Renal cortex interstitium (tissue), 11 donors: ENCODE results near the gene MCRIP1. TPM values are rescaled to one million over a fixed set of nuclear protein-coding genes. Genes with fewer than 3 reads are reported as not detected.

Experiments used
- DNase-seq, 11 donors: peaks; one replicate each; pipeline ENCODE4 v3.0.0-alpha.2; 2013; ENCODE audit warnings: low read depth in 9 of 11, low spot score in 4 of 11; ENCODE audit errors: extremely low read depth in 1 of 11
- polyA plus RNA-seq, 3 donors: library from polyadenylated mRNA; unstranded; fragments of 120-200 nt; gene quantifications; one replicate each; pipeline ENCODE4 v1.2.1, GENCODE V29; 2013; ENCODE audit not compliant: insufficient read length in 3 of 3

MCRIP1 gene
- polyA plus RNA-seq, 3 donors, result 61.8 to 109 (median 107) TPM

- DNase-seq, result no peak
Measured at GRCh38 chr17:81813371-81813684, 19.8 kb downstream of the MCRIP1 start.

DNA sequence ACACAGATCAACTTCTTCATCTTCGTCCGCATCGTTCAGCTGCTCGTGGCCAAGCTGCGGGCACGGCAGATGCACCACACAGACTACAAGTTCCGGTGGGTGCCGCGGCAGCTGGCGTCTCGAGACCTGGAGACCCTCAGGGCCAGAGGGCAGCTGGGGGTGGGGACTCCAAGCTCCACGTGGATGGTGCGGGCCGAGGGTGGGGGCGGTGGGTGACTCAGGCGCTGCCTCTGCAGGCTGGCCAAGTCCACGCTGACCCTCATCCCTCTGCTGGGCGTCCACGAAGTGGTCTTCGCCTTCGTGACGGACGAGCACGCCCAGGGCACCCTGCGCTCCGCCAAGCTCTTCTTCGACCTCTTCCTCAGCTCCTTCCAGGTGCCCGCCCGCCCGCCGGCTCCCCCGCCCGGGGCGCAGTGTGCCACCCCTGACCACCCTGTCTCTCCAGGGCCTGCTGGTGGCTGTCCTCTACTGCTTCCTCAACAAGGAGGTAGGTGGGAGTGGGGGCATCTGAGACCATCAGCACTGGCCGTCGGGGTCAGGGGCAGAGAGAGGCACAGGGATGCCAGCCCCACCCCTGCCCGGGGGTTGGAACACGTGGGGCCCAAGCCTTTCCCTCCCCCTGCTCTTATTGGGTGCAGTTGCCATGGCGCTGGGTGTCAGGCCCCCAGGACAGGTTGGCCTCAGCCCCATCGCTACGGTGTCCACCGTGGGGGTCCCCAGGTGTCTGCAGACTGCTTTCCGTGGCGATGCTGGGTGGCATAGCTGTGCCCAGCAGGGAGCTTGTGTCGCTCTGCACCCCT, 20.3 kb downstream of the MCRIP1 start:
- DNase-seq, result no peak

DNA sequence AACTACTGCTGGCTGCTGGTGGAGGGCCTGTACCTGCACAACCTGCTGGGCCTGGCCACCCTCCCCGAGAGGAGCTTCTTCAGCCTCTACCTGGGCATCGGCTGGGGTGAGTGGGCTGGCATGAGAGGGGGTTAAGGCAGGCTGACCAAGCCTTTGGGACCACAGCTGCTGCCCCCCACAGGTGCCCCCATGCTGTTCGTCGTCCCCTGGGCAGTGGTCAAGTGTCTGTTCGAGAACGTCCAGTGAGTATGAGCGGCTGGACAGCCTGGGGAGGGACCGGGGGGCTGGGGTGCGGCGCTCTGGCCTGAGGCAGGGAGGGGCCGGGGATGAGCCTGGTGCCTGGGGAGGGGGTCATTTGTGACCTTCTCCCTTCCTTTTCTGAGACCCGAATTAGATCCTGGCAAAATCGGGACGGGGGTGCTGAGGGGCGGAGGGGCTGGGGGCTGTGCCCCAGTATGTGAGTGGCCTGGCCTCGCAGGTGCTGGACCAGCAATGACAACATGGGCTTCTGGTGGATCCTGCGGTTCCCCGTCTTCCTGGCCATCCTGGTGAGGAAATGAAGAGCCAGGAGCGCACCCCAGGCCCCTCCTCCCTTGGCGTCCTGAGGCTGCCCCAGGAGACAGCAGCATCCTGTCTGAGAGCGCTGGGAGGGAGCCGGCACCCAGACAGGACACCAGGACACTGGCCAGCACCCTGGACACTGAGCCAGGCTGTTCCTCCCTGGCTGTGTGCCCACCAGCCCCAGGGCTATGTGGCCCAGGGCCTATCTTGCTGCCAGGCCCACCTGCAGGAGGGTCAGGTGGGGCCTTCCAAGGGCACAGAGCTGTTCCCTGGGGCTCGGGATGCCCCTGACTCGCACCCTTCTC, 21.2 kb downstream of the MCRIP1 start:
- DNase-seq, result no peak

GRCh38 chr17:81810892-81811704, 22.0 kb downstream of the MCRIP1 start:
- DNase-seq, result no peak

GRCh38 chr17:81810476-81810875, 22.6 kb downstream of the MCRIP1 start:
- no peak for DNase-seq

- no peak for DNase-seq
Measured at GRCh38 chr17:81809556-81809998, 23.5 kb downstream of the MCRIP1 start.

GRCh38 chr17:81808778-81809555, 24.1 kb downstream of the MCRIP1 start:
- DNase-seq, result no peak

DNA sequence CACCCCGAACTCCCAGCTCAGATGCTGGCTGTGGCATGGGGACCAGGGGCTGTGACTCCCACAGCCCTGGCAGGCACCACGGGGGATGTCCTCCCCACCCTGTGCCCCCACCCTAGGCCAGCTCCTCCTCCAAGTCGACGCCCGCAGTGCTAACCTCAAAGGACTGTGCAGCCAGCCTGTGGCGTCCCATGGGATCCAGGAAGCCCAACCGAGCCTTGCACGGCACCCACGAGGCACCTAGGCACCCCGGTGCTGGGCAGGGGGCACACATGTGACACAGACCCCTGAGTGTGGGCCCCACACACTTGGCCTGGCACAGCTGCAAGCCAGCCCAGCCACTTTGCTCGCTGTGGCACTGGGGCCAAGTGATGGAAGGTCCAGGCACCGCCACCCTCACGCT, 25.3 kb downstream of the MCRIP1 start:
- no peak for DNase-seq

GRCh38 chr17:81807210-81807719, 25.8 kb downstream of the MCRIP1 start:
- DNase-seq, result no peak

GRCh38 chr17:81806461-81807209, 26.5 kb downstream of the MCRIP1 start:
- no peak for DNase-seq

DNA sequence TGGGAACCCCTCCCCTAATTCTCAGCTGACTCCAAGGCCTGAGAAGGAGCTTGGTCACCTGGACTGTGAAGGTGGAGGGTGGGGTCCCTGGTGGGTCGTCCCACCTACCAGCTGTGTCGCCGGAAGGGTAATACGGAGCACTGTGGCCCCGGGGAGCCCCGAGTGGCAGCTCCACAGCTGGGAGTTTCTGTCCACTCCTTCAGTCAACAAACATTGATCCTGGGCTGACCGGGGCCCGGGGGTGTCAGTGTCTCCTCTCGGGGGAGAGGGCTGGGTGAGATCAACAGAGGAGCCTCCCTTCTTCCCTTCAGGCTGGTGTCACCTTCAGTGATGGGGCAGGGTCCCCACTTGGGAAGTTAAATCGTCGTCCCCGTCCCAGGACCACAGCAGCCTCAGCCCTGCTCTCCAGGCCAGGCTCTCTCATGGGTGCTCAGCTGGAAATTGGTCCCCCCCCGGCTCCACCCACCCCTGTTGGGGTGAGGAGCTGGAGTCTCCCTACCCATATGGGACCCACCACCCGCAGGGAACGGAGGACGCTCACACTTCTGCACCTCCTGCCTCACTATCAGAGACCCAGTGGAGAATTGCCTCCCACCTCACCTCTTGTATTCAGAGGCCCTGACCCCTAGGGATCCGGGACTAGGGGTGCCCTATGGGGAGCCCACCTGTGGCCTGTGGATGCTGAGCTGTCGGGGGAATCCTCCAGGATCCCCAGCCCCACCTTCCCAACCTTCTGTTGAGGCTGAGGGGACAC, 27.2 kb downstream of the MCRIP1 start:
- no peak for DNase-seq

- no peak for DNase-seq
Measured at GRCh38 chr17:81804559-81805399, 28.3 kb downstream of the MCRIP1 start.

DNA sequence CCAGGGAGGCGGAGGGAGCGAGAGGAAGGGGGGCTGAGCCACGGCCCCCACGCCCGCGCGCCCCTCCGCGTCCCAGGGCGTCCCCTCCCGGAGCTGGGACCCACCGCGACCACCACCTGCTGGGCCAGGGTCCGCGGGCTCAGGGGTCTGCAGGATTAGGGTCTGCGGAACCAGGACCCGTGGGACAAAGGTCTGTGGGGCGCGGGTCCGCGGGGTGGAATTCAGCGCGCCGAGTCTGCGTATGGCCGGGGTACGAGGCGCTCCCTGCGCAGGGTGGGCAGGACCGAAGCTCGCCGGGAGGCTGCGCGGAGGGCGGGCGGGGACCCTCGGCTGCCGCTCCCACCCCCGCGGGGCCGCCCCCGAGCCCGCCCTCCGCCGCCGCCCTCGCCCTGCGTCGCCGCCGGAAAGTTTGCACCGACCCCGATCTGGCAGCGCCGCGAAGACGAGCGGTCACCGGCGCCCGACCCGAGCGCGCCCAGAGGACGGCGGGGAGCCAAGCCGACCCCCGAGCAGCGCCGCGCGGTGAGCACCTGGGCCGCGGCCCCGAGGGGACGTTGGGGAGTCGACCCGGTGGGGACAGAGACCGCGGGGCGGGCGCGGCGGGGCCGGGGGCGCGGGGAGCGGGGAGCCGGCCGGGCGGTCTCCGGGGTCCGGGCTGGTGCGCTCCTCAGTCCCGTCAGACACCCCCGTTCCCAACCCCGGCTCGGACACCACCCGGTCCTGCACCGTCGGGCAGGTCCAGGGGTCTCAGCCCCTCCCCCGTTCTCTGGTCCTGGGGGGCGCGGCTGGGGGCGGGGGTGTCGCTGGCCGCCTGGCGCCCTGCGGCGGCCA, 29.1 kb downstream of the MCRIP1 start, which contains the start of gene GCGR:
Gene GCGR, plus strand, starts transcription at position 423 of the 831 bp plus-strand sequence. CDS start 4,869 bp downstream, outside the sequence.
- DNase-seq, result no peak

DNA sequence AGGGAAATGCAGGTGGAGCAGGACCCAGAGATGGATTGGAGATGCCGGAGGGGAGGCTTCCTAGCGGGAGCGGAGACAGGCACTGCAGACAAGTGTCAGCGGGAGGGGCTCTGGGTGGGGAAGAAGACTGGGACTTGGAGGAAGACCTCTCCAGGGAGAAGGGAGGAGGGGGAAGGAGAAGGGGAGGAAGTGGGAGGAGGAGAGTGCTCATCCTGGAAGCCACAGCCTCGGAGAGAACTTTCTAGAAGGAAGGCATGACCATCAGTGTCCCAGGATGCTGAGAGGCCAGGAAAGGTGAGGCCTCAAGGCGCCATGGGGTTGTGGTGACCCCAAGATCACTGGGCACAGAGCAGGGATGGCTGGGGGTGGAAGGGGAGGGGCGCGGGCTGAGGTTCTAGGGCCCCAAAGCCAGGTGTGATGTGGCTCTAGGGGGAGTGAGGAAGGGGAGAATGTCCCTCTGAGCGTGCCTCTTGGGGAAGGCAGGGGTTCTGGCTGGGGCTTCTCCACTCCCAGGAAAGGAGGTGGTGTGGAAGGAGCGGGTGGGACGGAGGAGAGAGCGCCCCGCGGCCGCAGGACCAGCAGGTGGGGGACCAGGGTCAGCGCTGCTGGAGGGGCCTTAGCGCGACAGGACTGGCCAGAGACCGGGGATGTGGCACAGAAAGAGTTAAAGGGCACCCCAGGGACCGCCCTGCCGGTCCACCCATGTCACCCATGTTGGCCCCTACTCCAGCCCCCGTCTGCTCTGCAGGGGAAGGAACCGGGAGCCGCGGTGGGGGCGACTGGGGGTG, 30.0 kb downstream of the MCRIP1 start:
- DNase-seq, result no peak
